Colonic mucosa (tissue), 4 donors: ENCODE measurements around the gene PLCL2. TPM values are rescaled to one million over a fixed set of nuclear protein-coding genes. Genes with fewer than 3 reads are reported as not detected.

Experiments
- DNase-seq: peaks from one replicate; pipeline ENCODE4 v3.0.0-alpha.2; 2020
- H3K27ac ChIP-seq: fragments of 200-600 bp; one replicate; pipeline ENCODE4 v1.8.0; 2021
- H3K27me3 ChIP-seq: fragments of 200-600 bp; one replicate; pipeline ENCODE4 v1.8.0; 2021
- H3K36me3 ChIP-seq: fragments of 200-600 bp; one replicate; pipeline ENCODE4 v1.8.0; 2021
- H3K4me1 ChIP-seq: fragments of 200-600 bp; one replicate; pipeline ENCODE4 v1.8.0; 2021; ENCODE audit warnings: mild to moderate bottlenecking
- H3K4me3 ChIP-seq: fragments of 200-600 bp; one replicate; pipeline ENCODE4 v1.8.0; 2021
- H3K9ac ChIP-seq, 2 donors: one replicate each; pipeline ENCODE4 v1.7.0; 2013; ENCODE audit warnings: control low read depth in 2 of 2, low read depth in 2 of 2, low read length in 2 of 2
- H3K9me3 ChIP-seq: fragments of 200-600 bp; one replicate; pipeline ENCODE4 v1.8.0; 2021
- intact Hi-C: fragments of 100-400 bp; cut with DNase I; formaldehyde crosslinking; loops from one replicate; pipeline ENCODE4 v1.14.1; 2022
- total RNA-seq, 2 donors: library from RNA; stranded (reverse); fragmentation: NEBNext Ultra II Directional in 1 of 2; extraction: Animal tissue kit (Norgen Biotek cat#: 25700) in 1 of 2; gene quantifications; one replicate each; pipeline ENCODE4 v1.2.1, GENCODE V29; 2021
- TF ChIP-seq, protein P1 (sequence below): fragments of 200-600 bp; IDR thresholded peaks from one replicate; pipeline ENCODE4 v1.8.0; 2022; ENCODE audit warnings: antibody characterized with exemption, mild to moderate bottlenecking
- donor health status: healthy.
- donor health status: DM: no; HTN: no; CAD: no.
- donor health status: DM: no; HTN: no; CAD: no.

PLCL2 gene
- total RNA-seq, 2 donors from 2014 or later, result 12.3 to 15.0 TPM

DNA sequence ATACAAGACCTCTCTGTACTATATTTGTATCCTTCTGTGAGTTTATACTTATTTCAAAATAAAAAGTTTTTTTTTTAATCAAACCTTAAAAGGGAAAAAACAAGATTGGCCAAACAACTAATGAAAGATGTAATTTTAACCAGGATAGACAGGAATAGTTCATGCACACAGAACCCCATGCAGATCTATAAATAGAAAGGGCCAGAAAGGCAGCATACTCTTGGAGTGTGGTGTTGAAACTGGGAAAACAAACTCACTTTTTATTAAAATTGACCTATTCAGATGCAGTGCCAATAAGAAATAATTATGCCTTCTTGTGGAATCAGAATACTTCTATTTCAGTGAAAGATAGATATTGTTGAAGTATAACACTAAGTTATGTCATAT, 204.6 kb downstream of the PLCL2 start:
- no peaks in the 10 kb centered on the region for H3K9me3 ChIP-seq
- H3K27me3 ChIP-seq, result no peaks in the 10 kb centered on the region
- no peak for DNase-seq
- H3K4me3 ChIP-seq, result no peak overlapping the region
- H3K9ac ChIP-seq, result no peak overlapping the region
- no peaks in the 10 kb centered on the region for H3K4me1 ChIP-seq
- no peaks in the 10 kb centered on the region for H3K36me3 ChIP-seq
- intact Hi-C loops, result no loop called here
- TF ChIP-seq, protein P1, sequence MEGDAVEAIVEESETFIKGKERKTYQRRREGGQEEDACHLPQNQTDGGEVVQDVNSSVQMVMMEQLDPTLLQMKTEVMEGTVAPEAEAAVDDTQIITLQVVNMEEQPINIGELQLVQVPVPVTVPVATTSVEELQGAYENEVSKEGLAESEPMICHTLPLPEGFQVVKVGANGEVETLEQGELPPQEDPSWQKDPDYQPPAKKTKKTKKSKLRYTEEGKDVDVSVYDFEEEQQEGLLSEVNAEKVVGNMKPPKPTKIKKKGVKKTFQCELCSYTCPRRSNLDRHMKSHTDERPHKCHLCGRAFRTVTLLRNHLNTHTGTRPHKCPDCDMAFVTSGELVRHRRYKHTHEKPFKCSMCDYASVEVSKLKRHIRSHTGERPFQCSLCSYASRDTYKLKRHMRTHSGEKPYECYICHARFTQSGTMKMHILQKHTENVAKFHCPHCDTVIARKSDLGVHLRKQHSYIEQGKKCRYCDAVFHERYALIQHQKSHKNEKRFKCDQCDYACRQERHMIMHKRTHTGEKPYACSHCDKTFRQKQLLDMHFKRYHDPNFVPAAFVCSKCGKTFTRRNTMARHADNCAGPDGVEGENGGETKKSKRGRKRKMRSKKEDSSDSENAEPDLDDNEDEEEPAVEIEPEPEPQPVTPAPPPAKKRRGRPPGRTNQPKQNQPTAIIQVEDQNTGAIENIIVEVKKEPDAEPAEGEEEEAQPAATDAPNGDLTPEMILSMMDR, result no peak
- H3K27ac ChIP-seq, result no peak overlapping the region

DNA sequence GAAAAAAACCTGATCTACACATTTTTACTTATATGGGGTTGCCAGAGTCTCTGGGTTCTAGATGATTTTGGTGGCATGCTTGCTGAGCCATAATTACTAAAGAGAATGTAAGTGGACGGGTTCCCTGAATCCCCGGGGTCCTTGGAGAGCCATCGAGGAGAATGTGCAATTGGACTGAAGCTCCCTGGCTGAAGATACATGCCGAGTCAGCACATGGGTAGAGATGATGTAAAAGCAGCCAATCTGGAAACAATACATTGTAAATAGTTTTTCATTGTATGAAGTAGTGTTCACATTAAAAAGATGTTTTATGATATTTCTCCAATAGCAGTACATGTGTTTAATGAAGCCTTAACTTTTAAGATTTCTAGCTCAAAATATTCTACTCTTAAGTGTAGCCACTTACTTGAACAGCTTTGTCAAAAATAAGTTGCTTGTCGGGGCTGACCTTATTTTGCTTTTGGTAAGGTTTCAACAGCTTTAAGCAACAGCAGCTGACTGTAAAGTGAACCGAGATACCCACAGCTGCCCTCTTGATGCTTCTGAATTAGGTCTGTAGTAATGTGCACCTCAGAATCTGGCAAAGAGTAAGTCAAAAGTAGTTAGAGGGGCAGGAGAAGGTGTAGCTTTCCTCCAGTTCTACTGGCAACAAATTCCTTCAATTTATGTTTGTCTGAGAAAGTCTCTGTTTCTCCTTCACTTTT, 205.7 kb downstream of the PLCL2 start:
- Histone ChIP-seq H3K27ac (no peak overlapping the region), H3K9me3 (no peaks in the 10 kb centered on the region), H3K4me1 (no peaks in the 10 kb centered on the region), H3K27me3 (no peaks in the 10 kb centered on the region), H3K36me3 (no peaks in the 10 kb centered on the region), H3K9ac (no peak overlapping the region), H3K4me3 (no peak overlapping the region)
- DNase-seq, result no peak
- TF ChIP-seq, protein P1, result no peak
- intact Hi-C loops, result no loop called here

DNA sequence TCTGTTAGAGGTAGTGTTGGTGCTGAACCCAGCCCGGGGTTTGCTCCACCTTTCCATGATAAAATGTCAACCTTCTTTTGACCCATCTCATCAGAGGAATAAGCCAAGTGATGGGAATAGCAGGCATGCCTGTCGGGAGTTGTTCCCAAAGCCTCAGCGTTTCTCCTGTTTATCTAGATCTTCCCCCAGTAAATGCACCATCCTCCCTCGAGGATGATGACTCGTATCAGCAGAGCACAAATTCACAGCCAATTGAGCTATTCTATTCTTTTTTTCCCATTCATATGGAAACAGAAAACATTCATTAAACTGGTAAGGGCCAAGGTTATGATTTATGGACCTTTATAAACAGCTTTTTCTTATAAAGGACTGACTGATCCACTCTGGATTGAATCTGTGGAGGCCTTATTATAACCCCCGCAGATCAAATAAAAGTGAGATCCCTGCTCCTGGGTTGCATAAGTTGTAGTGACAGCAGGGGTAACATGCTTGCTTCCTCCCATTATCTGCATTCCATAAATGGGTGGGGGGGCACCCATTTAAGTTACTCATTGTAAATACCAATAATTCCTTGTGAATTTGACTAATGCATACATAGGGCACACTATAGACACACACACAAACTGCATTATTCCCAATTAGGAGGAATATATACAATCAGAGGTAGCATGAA, 207.3 kb downstream of the PLCL2 start:
- Histone ChIP-seq H3K27me3 (no peaks in the 10 kb centered on the region), H3K9ac (no peak overlapping the region), H3K27ac (no peak overlapping the region), H3K4me3 (no peak overlapping the region), H3K36me3 (no peaks in the 10 kb centered on the region), H3K4me1 (no peaks in the 10 kb centered on the region), H3K9me3 (no peaks in the 10 kb centered on the region)
- intact Hi-C loops, result no loop called here
- TF ChIP-seq, protein P1, result no peak
- no peak for DNase-seq

DNA sequence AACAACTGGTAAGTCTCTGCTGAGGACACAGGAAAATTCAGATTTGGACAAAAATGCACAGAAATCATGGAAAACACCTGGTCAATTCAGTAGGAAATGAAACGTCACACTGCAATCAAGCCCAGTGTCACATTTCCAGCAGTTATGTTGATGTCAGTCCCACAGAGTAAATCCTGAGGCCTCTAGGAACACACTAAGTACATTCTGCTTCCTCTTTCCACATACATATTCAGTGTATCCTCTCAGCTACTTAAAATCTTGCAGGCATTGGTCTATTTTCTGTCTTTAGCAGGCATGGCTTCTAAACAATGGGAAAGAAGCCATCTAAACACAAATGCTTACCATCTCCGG, 207.8 kb downstream of the PLCL2 start:
- no peak overlapping the region for H3K4me3 ChIP-seq
- intact Hi-C loops, result no loop called here
- TF ChIP-seq, protein P1, result no peak
- DNase-seq, result no peak
- H3K4me1 ChIP-seq, result no peaks in the 10 kb centered on the region
- no peak overlapping the region for H3K27ac ChIP-seq
- H3K9me3 ChIP-seq, result no peaks in the 10 kb centered on the region
- no peaks in the 10 kb centered on the region for H3K36me3 ChIP-seq
- H3K9ac ChIP-seq, result no peak overlapping the region
- H3K27me3 ChIP-seq, result no peaks in the 10 kb centered on the region

DNA sequence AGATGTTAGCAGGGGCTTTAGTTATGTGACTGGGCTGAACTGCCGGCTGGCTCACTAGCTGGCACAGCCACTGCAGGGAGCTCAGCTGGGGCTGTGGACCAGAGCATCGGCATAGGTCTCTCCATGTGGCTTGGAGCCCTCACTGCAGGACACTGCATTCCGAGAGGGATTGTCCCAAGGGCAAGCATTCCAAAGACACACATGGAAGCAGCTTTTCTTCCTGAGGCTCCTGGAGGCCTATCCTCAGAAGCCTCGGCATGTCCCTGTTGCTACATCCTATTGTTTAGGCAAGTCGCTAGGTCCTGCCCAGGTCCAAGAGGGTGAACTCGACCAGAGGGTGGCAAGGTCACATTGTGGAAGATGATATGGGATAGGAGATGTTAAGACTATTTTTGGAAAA, 209.8 kb downstream of the PLCL2 start:
- no peak overlapping the region for H3K4me3 ChIP-seq
- H3K9me3 ChIP-seq, result no peaks in the 10 kb centered on the region
- H3K27me3 ChIP-seq, result no peaks in the 10 kb centered on the region
- intact Hi-C loops, result no loop called here
- H3K9ac ChIP-seq, result no peak overlapping the region
- TF ChIP-seq, protein P1, result no peak
- DNase-seq, result no peak
- no peaks in the 10 kb centered on the region for H3K36me3 ChIP-seq
- no peak overlapping the region for H3K27ac ChIP-seq
- no peaks in the 10 kb centered on the region for H3K4me1 ChIP-seq
